Measurements from ENCODE around the gene AFTPH.

AFTPH gene

GRCh38 chr2:64581777-64582539 is 57.8 kb downstream of the AFTPH start:
- DNase-seq (ENCODE audit: extremely low read depth, low read depth): no peak
- H3K4me3 ChIP-seq (replicated peaks; ENCODE audit: low read depth, low read length): no peak overlapping the region
- no peak for TF ChIP-seq CTCF (IDR thresholded peaks at IDR 0.05; ENCODE audit: low read depth, low read length, missing control alignments)

GRCh38 chr2:64582774-64583340 is 58.7 kb downstream of the AFTPH start:
- TF ChIP-seq CTCF (IDR thresholded peaks at IDR 0.05; ENCODE audit: low read depth, low read length, missing control alignments): no peak
- H3K4me3 ChIP-seq (replicated peaks; ENCODE audit: low read depth, low read length): no peak overlapping the region
- no peak for DNase-seq (ENCODE audit: extremely low read depth, low read depth)

- H3K4me3 ChIP-seq (replicated peaks; ENCODE audit: low read depth, low read length): no peak overlapping the region
- no peak for TF ChIP-seq CTCF (IDR thresholded peaks at IDR 0.05; ENCODE audit: low read depth, low read length, missing control alignments)
- no peak for DNase-seq (ENCODE audit: extremely low read depth, low read depth)
These were observed 61.9 kb downstream of the AFTPH start for GRCh38 chr2:64586054-64586453.

- H3K4me3 ChIP-seq (replicated peaks; ENCODE audit: low read depth, low read length): no peak overlapping the region
- peak; percentile 48 for TF ChIP-seq CTCF (IDR thresholded peaks at IDR 0.05; ENCODE audit: low read depth, low read length, missing control alignments)
- no peak for DNase-seq (ENCODE audit: extremely low read depth, low read depth)
These were observed 62.9 kb downstream of the AFTPH start for GRCh38 chr2:64586883-64587481.

GRCh38 chr2:64587561-64587960 is 63.4 kb downstream of the AFTPH start:
- no peak for DNase-seq (ENCODE audit: extremely low read depth, low read depth)
- H3K4me3 ChIP-seq (replicated peaks; ENCODE audit: low read depth, low read length): no peak overlapping the region
- TF ChIP-seq CTCF (IDR thresholded peaks at IDR 0.05; ENCODE audit: low read depth, low read length, missing control alignments): no peak

GRCh38 chr2:64591188-64591587 is 67.1 kb downstream of the AFTPH start:
- DNase-seq (ENCODE audit: extremely low read depth, low read depth): no peak

More at GRCh38 chr2:64591188-64591587, 67.1 kb downstream of the AFTPH start:
- TF ChIP-seq CTCF (IDR thresholded peaks at IDR 0.05; ENCODE audit: low read depth, low read length, missing control alignments): no peak
- no peak overlapping the region for H3K4me3 ChIP-seq (replicated peaks; ENCODE audit: low read depth, low read length)
